DND-41 (cell line): Measurements from ENCODE around the gene PI4KB.

ENCODE experiments used
- ATAC-seq: fragments of 200-7000 bp; cut with Tn5 transposase; 3 replicates; pipeline ENCODE4 v1.9.1; 2021; ENCODE audit warnings: low read depth; ENCODE audit not compliant: insufficient read depth
- DNase-seq: peaks from one replicate; pipeline ENCODE4 v3.0.0-alpha.2; 2020
- H2AFZ ChIP-seq: 2 replicates; pipeline ENCODE4 v1.6.0; 2012; ENCODE audit warnings: low read depth, low read length
- H3K27ac ChIP-seq: 2 replicates; pipeline ENCODE4 v1.5.1; 2012; ENCODE audit warnings: low read length, inconsistent platforms
- H3K27me3 ChIP-seq: fragments of 200-600 bp; sonication (generic); 2 replicates; pipeline ENCODE4 v1.6.0; 2012; ENCODE audit warnings: low read length, mild to moderate bottlenecking, inconsistent platforms; ENCODE audit not compliant: insufficient read depth, poor library complexity
- H3K36me3 ChIP-seq: 2 replicates; pipeline ENCODE4 v1.5.1; 2012; ENCODE audit warnings: low read length, inconsistent platforms; ENCODE audit not compliant: insufficient read depth
- H3K4me1 ChIP-seq: 2 replicates; pipeline ENCODE4 v1.5.1; 2012; ENCODE audit warnings: mild to moderate bottlenecking, low read length; ENCODE audit not compliant: insufficient read depth
- H3K4me2 ChIP-seq: 2 replicates; pipeline ENCODE4 v1.6.0; 2012; ENCODE audit warnings: mild to moderate bottlenecking, moderate library complexity, low read length, inconsistent platforms; ENCODE audit not compliant: insufficient read depth
- H3K4me3 ChIP-seq, 2 experiments: fragments of 200-600 bp in 1 of 2; shearing (Covaris generic) in 1 of 2; 2 replicates each; pipeline ENCODE4 v1.5.1; 2012 to 2016; ENCODE audit warnings: inconsistent platforms in 2 of 2, low read length in 2 of 2, mild to moderate bottlenecking in 2 of 2, low read depth in 1 of 2, moderate library complexity in 1 of 2
- H3K79me2 ChIP-seq: 2 replicates; pipeline ENCODE4 v1.6.0; 2012; ENCODE audit warnings: low read length, inconsistent platforms; ENCODE audit not compliant: insufficient read depth
- H3K9ac ChIP-seq: 2 replicates; pipeline ENCODE4 v1.6.0; 2012; ENCODE audit warnings: low read depth, mild to moderate bottlenecking, inconsistent platforms, low read length, moderate library complexity
- H3K9me3 ChIP-seq: 2 replicates; pipeline ENCODE4 v1.5.1; 2012; ENCODE audit warnings: low read length, moderate library complexity, mild to moderate bottlenecking, inconsistent platforms; ENCODE audit not compliant: insufficient read depth, severe bottlenecking
- H4K20me1 ChIP-seq: 2 replicates; pipeline ENCODE4 v1.6.0; 2012; ENCODE audit warnings: low read length; ENCODE audit not compliant: insufficient read depth
- EZH2 ChIP-seq: IDR thresholded peaks from 3 replicates; pipeline ENCODE4 v1.6.1; 2012; ENCODE audit warnings: borderline replicate concordance, low read depth, mild to moderate bottlenecking, moderate library complexity, low read length, inconsistent platforms; ENCODE audit not compliant: severe bottlenecking
- TF ChIP-seq, protein P1 (sequence below): IDR thresholded peaks from 2 replicates; pipeline ENCODE4 v1.5.1; 2012; ENCODE audit warnings: borderline replicate concordance, low read length, moderate library complexity, mild to moderate bottlenecking; ENCODE audit not compliant: poor library complexity, severe bottlenecking; ENCODE audit errors: extremely low read depth

Gene PI4KB

DNA sequence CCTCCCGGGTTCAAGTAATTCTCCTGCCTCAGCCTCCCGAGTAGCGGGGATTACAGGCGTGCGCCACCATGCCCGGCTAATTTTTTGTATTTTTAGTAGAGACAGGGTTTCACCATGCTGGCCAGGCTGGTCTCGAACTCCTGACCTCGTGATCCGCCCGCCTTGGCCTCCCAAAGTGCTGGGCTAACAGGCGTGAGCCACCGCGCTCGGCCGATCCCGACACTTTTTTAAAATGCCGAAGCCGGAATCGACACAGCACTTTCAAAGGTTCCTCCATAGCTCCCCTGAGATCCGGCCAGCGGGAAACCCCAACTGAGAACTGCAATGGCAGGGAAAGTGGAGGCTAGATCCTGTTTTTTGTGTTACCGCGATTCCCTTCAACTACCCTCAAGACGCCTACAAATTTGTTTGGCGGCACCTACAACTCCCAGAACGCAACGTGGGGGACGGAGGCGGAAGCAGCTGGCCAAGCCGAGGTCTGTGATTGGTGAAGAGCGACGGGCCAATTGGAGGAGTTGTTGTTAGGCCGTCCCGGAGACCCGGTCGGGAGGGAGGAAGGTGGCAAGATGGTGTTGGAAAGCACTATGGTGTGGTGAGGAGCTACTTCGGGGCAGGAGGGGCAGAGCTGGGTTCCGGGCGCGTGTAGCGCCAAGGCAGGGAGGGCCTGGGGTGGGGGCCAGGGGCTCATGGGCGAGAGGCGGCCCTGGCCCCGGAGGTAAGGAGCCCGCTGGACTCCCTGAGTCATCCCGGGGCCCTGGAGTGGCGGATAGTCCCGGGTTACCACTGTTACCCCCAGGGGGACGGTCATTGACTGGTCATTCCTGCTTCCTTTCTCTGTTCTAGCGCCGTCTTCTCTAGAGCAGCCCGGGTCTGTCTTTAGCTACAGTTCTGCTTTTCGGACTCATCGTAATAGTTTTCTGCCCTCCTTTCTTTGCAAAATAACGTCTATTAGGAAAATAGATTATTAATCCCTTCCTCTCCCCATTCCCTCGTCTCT, 72.7 kb downstream of the PI4KB start, which contains the start of gene PSMD4:
PSMD4 (plus strand) TSS at position 518 of the 997 bp plus-strand sequence; CDS start at position 567, 49 bp downstream.
- Histone ChIP-seq H2AFZ (peak within 1 kb of the TSS; percentile 94), H3K4me2 (peak within 1 kb of the TSS; percentile 84), H3K4me1 (peaks cover 24% of the 10 kb centered on the region), H3K27ac (peak within 1 kb of the TSS; percentile 77), H3K4me3 (peak within 1 kb of the TSS; percentile 72 to 73; a peak in 3 of 4 replicates), H3K9ac (peak within 1 kb of the TSS; percentile 67), H3K36me3 (peaks cover 2% of the 10 kb centered on the region; the same call in 1 of the 2 replicates), H3K79me2 (peaks cover 51% of the 10 kb centered on the region), H3K9me3 (no peaks in the 10 kb centered on the region), H4K20me1 (peaks cover 5% of the 10 kb centered on the region; the same call in 1 of the 2 replicates), H3K27me3 (no peaks in the 10 kb centered on the region)
- ATAC-seq, result peak; percentile 96
- DNase-seq, result peak; percentile 96
- no peak for TF ChIP-seq EZH2
- TF ChIP-seq, protein P1, sequence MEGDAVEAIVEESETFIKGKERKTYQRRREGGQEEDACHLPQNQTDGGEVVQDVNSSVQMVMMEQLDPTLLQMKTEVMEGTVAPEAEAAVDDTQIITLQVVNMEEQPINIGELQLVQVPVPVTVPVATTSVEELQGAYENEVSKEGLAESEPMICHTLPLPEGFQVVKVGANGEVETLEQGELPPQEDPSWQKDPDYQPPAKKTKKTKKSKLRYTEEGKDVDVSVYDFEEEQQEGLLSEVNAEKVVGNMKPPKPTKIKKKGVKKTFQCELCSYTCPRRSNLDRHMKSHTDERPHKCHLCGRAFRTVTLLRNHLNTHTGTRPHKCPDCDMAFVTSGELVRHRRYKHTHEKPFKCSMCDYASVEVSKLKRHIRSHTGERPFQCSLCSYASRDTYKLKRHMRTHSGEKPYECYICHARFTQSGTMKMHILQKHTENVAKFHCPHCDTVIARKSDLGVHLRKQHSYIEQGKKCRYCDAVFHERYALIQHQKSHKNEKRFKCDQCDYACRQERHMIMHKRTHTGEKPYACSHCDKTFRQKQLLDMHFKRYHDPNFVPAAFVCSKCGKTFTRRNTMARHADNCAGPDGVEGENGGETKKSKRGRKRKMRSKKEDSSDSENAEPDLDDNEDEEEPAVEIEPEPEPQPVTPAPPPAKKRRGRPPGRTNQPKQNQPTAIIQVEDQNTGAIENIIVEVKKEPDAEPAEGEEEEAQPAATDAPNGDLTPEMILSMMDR, result no peak

DNA sequence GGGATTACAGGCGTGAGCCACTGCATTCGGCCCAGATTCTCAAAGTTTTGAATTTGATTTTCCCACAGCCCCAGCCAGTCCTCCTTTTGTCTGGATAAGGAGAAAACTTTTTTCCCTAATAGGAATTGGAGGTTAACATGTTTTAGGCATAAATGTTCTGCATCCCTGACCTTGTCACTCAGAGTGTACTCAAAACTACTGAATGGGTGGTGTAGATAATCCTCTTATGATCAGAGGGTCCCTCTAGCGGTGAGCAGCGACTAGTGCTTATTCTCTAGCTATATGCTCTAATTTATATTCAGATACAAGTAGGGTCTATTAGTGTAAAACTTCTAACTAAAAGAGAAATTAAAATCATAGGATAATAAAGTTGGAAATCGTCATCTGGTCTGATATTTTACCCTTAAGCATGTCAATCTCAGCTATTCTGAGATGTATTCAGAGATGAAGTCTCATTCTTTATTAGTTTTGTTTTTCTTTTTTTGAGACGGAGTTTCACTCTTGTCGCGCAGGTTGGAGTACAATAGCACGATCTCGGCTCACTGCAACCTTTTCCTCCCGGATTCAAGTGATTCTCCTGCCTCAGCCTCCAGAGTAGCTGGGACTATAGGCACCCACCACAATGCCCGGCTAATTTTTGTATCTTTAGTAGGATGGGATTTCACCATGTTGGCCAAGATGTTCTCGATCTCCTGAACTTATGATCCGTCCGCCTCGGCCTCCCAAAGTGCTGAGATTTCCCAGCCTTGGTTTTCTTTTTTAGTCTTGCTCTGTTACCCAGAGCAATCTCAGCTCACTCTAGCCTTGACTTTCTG, 75.4 kb downstream of the PI4KB start:
- peaks cover 24% of the 10 kb centered on the region for H3K79me2 ChIP-seq
- H3K4me3 ChIP-seq, result no peak overlapping the region
- ATAC-seq, result peak; percentile 69
- H3K9ac ChIP-seq, result no peak overlapping the region
- no peaks in the 10 kb centered on the region for H3K9me3 ChIP-seq
- H3K4me1 ChIP-seq, result peaks cover 20% of the 10 kb centered on the region
- DNase-seq, result peak; percentile 74
- peaks cover 26% of the 10 kb centered on the region for H3K36me3 ChIP-seq
- H2AFZ ChIP-seq, result no peak overlapping the region
- no peaks in the 10 kb centered on the region for H4K20me1 ChIP-seq
- H3K27me3 ChIP-seq, result no peaks in the 10 kb centered on the region
- H3K4me2 ChIP-seq, result no peak overlapping the region
- TF ChIP-seq, protein P1, result peak; percentile 93
- no peak for TF ChIP-seq EZH2
- H3K27ac ChIP-seq, result no peak overlapping the region

DNA sequence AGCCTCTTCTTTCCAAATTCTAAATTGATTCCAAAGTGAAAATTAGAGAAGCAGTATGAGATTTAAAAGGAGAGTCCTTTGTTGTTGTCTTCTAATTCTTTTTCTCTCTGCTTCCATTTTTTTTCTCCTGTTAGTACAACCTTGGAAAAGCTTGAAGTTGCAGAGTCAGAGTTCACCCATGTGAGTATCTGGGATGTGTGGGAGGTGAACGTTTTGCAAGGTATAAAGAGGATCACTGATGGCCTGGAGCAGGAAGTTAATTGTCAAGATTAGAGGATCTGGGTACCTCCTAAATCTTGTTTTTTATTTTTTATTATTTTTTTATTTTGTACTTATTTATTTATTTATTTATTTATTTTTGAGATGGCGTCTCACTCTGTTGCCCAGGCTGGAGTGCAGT, 80.4 kb downstream of the PI4KB start:
- Histone ChIP-seq H3K4me2 (no peak overlapping the region), H2AFZ (no peak overlapping the region), H3K79me2 (no peaks in the 10 kb centered on the region), H3K27ac (no peak overlapping the region), H3K4me3 (no peak overlapping the region), H3K9me3 (no peaks in the 10 kb centered on the region), H3K9ac (no peak overlapping the region), H4K20me1 (no peaks in the 10 kb centered on the region), H3K36me3 (peaks cover 77% of the 10 kb centered on the region), H3K4me1 (no peaks in the 10 kb centered on the region), H3K27me3 (no peaks in the 10 kb centered on the region)
- DNase-seq (no peak), ATAC-seq (no peak)
- no peak for TF ChIP-seq EZH2
